ENCODE data around the gene TRPT1. TPM values are rescaled to one million over a fixed set of nuclear protein-coding genes. Genes with fewer than 3 reads are reported as not detected.

Gene TRPT1
- total RNA-seq, 1 donor from 2014 or later: 53.2 TPM

DNA sequence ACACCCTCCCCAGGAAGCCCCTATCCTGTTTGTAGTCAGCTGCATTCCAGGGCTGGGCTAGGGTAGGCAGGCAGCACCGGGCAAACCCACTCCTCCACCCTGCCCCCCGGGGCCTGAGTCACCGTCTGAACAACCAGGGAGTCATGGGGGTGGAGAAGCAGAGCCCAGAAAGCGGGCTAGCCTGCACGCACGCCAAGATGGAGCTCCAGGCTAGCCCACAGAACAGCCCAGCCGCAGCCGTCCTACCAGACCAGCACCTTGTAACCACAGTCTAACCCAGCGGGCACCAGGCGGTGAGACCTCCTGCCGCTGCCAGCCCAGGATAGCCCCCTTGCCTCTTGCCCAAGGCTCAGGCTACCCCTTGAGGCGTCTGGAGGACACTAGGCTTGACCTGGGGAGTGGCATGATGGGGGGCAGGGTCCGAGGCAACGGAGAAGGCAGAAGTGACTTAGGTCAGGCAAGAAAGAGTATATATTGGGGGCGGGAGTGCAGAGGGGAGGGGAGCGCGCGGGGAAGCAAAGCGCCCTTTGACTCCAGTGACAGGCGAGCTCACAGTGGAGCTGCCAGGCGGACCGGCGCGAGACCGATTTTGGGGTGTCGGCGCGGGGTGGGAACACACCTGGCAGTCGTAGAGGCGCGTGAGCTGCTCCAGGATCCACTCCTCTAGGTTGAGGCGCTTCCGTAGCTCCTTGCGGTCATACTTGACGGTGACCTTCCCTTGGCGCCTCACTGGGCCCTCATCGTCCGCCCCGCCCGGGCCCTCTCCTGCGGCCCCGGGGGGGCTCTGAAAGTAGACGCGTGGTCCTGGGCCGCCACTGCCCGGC lies 20.0 kb upstream of the TRPT1 start:
- Histone ChIP-seq H3K27me3 (ENCODE audit: control insufficient read depth in 3 of 3, insufficient read depth in 3 of 3, low read length in 3 of 3) (no peaks in the 10 kb centered on the region), H3K27ac (ENCODE audit: low read depth, low read length) (peak overlapping the region; percentile 93), H3K9me3 (ENCODE audit: control insufficient read depth in 3 of 3, low read length in 3 of 3) (no peaks in the 10 kb centered on the region), H3K4me1 (ENCODE audit: control insufficient read depth in 3 of 3, insufficient read depth in 3 of 3, low read length in 3 of 3) (peaks cover 48 to 65% (median 56%) of the 10 kb centered on the region in 3 donors), H3K4me3 (ENCODE audit: low read length in 3 of 3) (peak overlapping the region; percentile 88 to 96 (median 95)), H3K9ac (ENCODE audit: low read depth in 1 of 3, low read length in 3 of 3) (peak overlapping the region; percentile 87 to 97 (median 95)), H3K36me3 (ENCODE audit: control insufficient read depth in 3 of 3, insufficient read depth in 3 of 3, low read length in 3 of 3) (peaks cover 4 to 12% (median 6%) of the 10 kb centered on the region in 3 donors)

DNA sequence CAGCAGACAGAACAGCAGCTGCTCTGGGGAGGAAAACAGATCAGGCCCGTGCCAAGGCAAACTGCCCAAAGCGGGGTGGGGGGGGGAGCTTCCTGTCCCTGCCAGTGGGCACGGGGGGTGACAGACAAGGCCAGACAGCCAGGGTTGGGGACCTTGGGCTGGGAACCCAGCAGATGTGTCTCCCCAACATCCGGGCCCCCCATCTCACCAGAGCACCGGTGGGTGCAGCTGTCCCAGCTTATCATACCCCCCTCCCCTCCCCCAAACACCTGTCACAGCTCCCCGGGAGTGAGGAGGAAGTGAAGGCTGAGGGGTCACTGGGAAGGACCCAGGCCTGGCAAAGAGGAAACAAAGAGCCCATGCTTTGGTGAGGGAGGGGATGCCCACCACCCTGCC lies 19.4 kb upstream of the TRPT1 start:
- Histone ChIP-seq H3K9ac (ENCODE audit: low read depth in 1 of 3, low read length in 3 of 3) (peak overlapping the region; percentile 87 to 97 (median 95)), H3K27ac (ENCODE audit: low read depth, low read length) (peak overlapping the region; percentile 93), H3K4me3 (ENCODE audit: low read length in 3 of 3) (peak overlapping the region; percentile 88 to 96 (median 95)), H3K36me3 (ENCODE audit: control insufficient read depth in 3 of 3, insufficient read depth in 3 of 3, low read length in 3 of 3) (peaks cover 4 to 12% (median 6%) of the 10 kb centered on the region in 3 donors), H3K9me3 (ENCODE audit: control insufficient read depth in 3 of 3, low read length in 3 of 3) (no peaks in the 10 kb centered on the region), H3K4me1 (ENCODE audit: control insufficient read depth in 3 of 3, insufficient read depth in 3 of 3, low read length in 3 of 3) (peaks cover 45 to 62% (median 52%) of the 10 kb centered on the region in 3 donors), H3K27me3 (ENCODE audit: control insufficient read depth in 3 of 3, insufficient read depth in 3 of 3, low read length in 3 of 3) (no peaks in the 10 kb centered on the region)

DNA sequence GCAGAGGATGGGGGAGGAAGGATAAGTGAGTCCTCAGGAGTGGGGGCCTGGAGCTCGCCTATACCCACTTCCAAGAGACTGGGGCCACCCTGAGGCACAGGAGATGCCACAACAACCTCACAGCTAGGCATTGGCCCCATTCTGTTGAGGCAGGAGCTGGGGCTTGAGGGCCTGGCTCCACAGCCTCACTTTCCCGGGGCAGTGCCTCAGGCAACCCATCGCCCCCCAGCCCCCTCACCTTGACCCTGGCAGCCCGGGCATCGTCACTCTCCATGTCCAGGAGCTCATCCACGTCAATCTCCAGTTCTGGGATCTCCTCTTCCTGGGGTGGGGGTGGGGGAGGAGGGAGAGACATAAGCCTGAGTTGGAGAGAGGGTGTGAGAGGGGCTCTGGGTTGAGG lies 19.0 kb upstream of the TRPT1 start:
- H3K27ac ChIP-seq (ENCODE audit: low read depth, low read length): peak overlapping the region; percentile 93
- H3K9me3 ChIP-seq (ENCODE audit: control insufficient read depth in 3 of 3, low read length in 3 of 3): no peaks in the 10 kb centered on the region
- no peaks in the 10 kb centered on the region for H3K27me3 ChIP-seq (ENCODE audit: control insufficient read depth in 3 of 3, insufficient read depth in 3 of 3, low read length in 3 of 3)
- peak overlapping the region; percentile 87 to 97 (median 95) for H3K9ac ChIP-seq (ENCODE audit: low read depth in 1 of 3, low read length in 3 of 3)
- peaks cover 4 to 12% (median 6%) of the 10 kb centered on the region in 3 donors for H3K36me3 ChIP-seq (ENCODE audit: control insufficient read depth in 3 of 3, insufficient read depth in 3 of 3, low read length in 3 of 3)
- peak overlapping the region; percentile 88 to 96 (median 95) for H3K4me3 ChIP-seq (ENCODE audit: low read length in 3 of 3)
- peaks cover 50 to 65% (median 56%) of the 10 kb centered on the region in 3 donors for H3K4me1 ChIP-seq (ENCODE audit: control insufficient read depth in 3 of 3, insufficient read depth in 3 of 3, low read length in 3 of 3)

DNA sequence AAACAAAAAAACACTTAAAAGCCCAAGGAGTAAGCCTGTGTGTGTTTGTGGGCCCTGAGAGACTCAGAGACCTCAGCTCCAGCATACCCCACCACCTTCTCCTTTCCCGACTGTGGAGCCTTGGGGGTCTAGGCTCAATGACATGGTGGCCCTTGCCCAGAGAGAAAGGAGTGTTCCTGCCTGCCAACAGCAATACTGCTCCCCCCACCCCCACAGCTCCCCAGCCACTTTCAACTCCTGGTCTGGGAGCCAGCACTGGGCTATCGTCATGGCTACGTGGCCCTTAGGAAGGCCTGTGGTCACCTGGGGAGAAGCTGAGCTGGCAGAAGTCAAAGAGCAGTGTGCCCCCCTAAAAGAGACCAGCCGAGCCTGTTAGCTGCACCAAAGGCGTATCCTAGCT lies 18.1 kb upstream of the TRPT1 start:
- Histone ChIP-seq H3K9ac (ENCODE audit: low read depth in 1 of 3, low read length in 3 of 3) (peak overlapping the region in 2 of 3 donors; percentile 23 to 70), H3K27ac (ENCODE audit: low read depth, low read length) (peak overlapping the region; percentile 93), H3K4me1 (ENCODE audit: control insufficient read depth in 3 of 3, insufficient read depth in 3 of 3, low read length in 3 of 3) (peaks cover 53 to 67% (median 60%) of the 10 kb centered on the region in 3 donors), H3K36me3 (ENCODE audit: control insufficient read depth in 3 of 3, insufficient read depth in 3 of 3, low read length in 3 of 3) (peaks cover 4 to 12% (median 9%) of the 10 kb centered on the region in 3 donors), H3K27me3 (ENCODE audit: control insufficient read depth in 3 of 3, insufficient read depth in 3 of 3, low read length in 3 of 3) (no peaks in the 10 kb centered on the region), H3K4me3 (ENCODE audit: low read length in 3 of 3) (no peak overlapping the region), H3K9me3 (ENCODE audit: control insufficient read depth in 3 of 3, low read length in 3 of 3) (no peaks in the 10 kb centered on the region)

DNA sequence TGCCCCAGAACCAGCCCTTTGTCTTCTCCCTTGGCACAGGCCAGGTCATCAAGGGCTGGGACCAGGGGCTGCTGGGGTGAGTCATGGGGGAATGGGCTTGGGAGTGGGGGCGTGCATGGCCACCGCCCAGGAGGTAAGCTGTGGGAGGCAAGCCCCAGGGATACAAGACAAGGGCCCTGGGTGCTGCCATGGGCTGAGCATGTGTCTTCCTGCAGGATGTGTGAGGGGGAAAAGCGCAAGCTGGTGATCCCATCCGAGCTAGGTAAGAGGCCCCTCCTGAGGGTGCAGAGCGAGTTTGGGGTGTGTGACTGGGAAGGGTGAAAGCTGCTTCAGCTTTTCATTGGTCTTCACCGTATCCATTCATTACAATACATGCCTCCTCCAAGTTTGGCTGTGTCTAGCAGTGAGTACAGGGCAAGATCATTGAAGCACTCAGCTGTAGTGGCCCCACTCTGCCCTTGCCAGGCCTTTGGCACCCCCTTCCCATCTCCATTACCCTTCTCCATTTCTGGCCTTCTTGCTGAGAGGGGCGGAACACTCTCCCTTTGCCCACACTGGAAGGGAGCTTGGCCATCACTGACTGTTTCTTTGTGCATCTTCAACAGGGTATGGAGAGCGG lies 17.4 kb upstream of the TRPT1 start:
- Histone ChIP-seq H3K36me3 (ENCODE audit: control insufficient read depth in 3 of 3, insufficient read depth in 3 of 3, low read length in 3 of 3) (peaks cover 11 to 17% (median 16%) of the 10 kb centered on the region in 3 donors), H3K4me3 (ENCODE audit: low read length in 3 of 3) (no peak overlapping the region), H3K27ac (ENCODE audit: low read depth, low read length) (peak overlapping the region; percentile 93), H3K9ac (ENCODE audit: low read depth in 1 of 3, low read length in 3 of 3) (peak overlapping the region in 1 of 3 donors; percentile 70), H3K9me3 (ENCODE audit: control insufficient read depth in 3 of 3, low read length in 3 of 3) (no peaks in the 10 kb centered on the region), H3K4me1 (ENCODE audit: control insufficient read depth in 3 of 3, insufficient read depth in 3 of 3, low read length in 3 of 3) (peaks cover 53 to 67% (median 60%) of the 10 kb centered on the region in 3 donors), H3K27me3 (ENCODE audit: control insufficient read depth in 3 of 3, insufficient read depth in 3 of 3, low read length in 3 of 3) (no peaks in the 10 kb centered on the region)

DNA sequence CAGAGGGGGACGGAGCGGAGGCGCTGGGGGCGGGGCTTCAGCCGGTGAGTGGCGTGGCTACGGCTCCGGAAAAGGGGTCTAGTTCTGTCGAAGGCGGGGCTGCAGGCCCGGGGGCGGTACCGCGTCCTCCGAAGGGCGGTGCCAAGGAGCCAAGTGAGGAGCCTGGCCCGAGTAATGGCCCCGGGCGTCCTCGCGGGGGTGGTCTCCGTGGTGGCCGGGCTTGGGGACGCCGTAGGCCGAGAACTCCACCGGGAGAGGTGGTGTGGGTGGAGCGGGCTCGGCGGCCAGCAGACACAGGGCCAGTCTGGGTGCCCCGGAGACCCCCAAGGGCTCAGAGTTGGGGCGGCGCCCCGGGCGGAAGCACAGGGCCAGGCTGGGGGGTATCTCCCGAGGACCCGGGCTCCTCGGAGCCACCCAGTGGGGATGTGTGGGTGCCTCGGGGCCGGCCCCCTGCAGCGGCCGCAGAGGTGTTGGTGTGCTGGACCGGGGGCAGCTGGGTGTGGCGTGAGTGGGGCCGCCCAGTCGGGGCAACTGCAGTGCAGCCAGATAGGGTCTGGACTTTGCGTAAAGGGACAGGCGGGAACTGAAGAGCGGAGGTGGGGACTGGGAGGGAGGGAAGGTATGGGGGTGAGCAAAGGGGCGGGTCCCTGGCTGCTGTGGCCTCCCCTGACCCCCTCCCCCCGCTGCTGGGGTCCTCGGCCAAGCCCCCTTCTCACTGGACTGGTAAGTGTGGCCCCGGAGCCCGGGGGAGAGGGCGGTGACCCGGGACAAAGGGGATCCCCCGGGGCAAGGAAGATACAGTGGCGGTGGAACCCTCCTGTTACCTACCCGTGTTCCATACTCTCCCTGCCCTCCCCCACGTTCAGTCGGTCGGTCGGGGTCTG lies 15.7 kb upstream of the TRPT1 start:
- peak overlapping the region; percentile 72 to 80 (median 76) for H3K4me3 ChIP-seq (ENCODE audit: low read length in 3 of 3)
- peaks cover 16 to 31% (median 26%) of the 10 kb centered on the region in 3 donors for H3K36me3 ChIP-seq (ENCODE audit: control insufficient read depth in 3 of 3, insufficient read depth in 3 of 3, low read length in 3 of 3)
- H3K9ac ChIP-seq (ENCODE audit: low read depth in 1 of 3, low read length in 3 of 3): peak overlapping the region; percentile 78 to 88 (median 88)
- peak overlapping the region; percentile 100 for H3K27ac ChIP-seq (ENCODE audit: low read depth, low read length)
- H3K27me3 ChIP-seq (ENCODE audit: control insufficient read depth in 3 of 3, insufficient read depth in 3 of 3, low read length in 3 of 3): no peaks in the 10 kb centered on the region
- H3K4me1 ChIP-seq (ENCODE audit: control insufficient read depth in 3 of 3, insufficient read depth in 3 of 3, low read length in 3 of 3): peaks cover 43 to 53% (median 50%) of the 10 kb centered on the region in 3 donors
- H3K9me3 ChIP-seq (ENCODE audit: control insufficient read depth in 3 of 3, low read length in 3 of 3): no peaks in the 10 kb centered on the region

DNA sequence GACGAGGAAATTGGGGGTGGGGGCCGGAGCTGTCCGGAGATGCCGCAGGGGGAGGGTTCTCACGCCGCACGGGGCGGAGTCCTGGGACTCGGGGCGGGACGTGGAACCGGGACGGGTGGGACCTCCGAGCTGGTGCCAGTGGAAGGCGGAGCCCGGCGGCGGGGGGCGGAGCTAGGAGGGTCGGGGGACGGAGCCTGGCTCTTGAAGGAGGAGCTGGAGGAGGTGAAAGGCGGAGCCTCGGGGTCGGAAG lies 15.2 kb upstream of the TRPT1 start:
- Histone ChIP-seq H3K27ac (ENCODE audit: low read depth, low read length) (peak overlapping the region; percentile 100), H3K9ac (ENCODE audit: low read depth in 1 of 3, low read length in 3 of 3) (peak overlapping the region; percentile 77 to 100 (median 100)), H3K27me3 (ENCODE audit: control insufficient read depth in 3 of 3, insufficient read depth in 3 of 3, low read length in 3 of 3) (no peaks in the 10 kb centered on the region), H3K36me3 (ENCODE audit: control insufficient read depth in 3 of 3, insufficient read depth in 3 of 3, low read length in 3 of 3) (peaks cover 16 to 31% (median 26%) of the 10 kb centered on the region in 3 donors), H3K9me3 (ENCODE audit: control insufficient read depth in 3 of 3, low read length in 3 of 3) (no peaks in the 10 kb centered on the region), H3K4me1 (ENCODE audit: control insufficient read depth in 3 of 3, insufficient read depth in 3 of 3, low read length in 3 of 3) (peaks cover 43 to 53% (median 50%) of the 10 kb centered on the region in 3 donors), H3K4me3 (ENCODE audit: low read length in 3 of 3) (peak overlapping the region; percentile 72 to 97 (median 80))

DNA sequence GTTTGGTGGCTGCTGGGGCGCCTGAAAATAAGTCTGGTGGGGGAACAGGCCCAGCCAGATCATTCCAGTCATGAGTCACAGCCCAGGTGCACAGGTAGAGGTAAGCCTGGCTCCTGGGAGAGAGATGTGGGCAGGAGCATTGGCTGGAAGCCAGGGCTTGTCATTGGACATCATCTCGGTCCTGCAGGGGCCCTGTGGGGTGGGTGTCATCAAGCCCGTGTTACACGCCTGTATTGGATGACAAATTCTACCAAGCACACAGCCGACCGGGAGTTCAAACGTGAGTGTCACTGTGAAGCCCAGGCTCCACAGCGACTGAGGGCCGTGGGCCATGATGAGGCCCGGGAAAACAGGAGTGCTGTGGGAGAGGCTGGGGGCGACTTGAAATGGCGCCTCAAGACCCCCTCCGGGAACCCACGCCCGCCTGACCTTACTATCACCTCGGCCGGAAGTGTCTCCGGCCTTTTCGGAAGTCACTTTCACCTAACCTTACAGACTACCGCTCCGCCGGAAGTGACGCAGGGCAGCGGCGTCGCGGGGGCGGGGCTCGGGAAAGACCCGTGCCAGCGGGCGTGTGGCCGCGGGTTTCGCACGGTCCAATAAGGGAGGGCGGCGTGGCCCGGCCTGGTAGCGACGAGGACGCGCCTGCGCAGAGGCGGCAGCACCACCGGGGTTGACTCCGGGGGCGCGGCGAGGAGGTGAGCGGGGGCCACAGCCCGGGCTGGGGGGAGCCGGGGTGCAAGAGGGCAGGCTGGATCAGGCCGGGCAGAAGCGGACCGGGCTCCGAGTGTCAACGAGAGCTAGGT lies 14.7 kb upstream of the TRPT1 start, which contains the start of gene FKBP2:
Gene FKBP2 (plus strand): TSS at position 661 of the 806 bp plus-strand sequence. CDS start 1,293 bp downstream, outside the sequence.
- H3K27me3 ChIP-seq (ENCODE audit: control insufficient read depth in 3 of 3, insufficient read depth in 3 of 3, low read length in 3 of 3): no peaks in the 10 kb centered on the region
- peaks cover 39 to 52% (median 48%) of the 10 kb centered on the region in 3 donors for H3K4me1 ChIP-seq (ENCODE audit: control insufficient read depth in 3 of 3, insufficient read depth in 3 of 3, low read length in 3 of 3)
- peaks cover 18 to 31% (median 31%) of the 10 kb centered on the region in 3 donors for H3K36me3 ChIP-seq (ENCODE audit: control insufficient read depth in 3 of 3, insufficient read depth in 3 of 3, low read length in 3 of 3)
- H3K4me3 ChIP-seq (ENCODE audit: low read length in 3 of 3): peak within 1 kb of the TSS; percentile 72 to 97 (median 96)
- peak within 1 kb of the TSS; percentile 99 to 100 (median 100) for H3K9ac ChIP-seq (ENCODE audit: low read depth in 1 of 3, low read length in 3 of 3)
- H3K27ac ChIP-seq (ENCODE audit: low read depth, low read length): peak within 1 kb of the TSS; percentile 100
- no peaks in the 10 kb centered on the region for H3K9me3 ChIP-seq (ENCODE audit: control insufficient read depth in 3 of 3, low read length in 3 of 3)

All from skeletal muscle tissue (tissue), 4 donors.